Measurements from ENCODE around the gene GPR21.

DNA sequence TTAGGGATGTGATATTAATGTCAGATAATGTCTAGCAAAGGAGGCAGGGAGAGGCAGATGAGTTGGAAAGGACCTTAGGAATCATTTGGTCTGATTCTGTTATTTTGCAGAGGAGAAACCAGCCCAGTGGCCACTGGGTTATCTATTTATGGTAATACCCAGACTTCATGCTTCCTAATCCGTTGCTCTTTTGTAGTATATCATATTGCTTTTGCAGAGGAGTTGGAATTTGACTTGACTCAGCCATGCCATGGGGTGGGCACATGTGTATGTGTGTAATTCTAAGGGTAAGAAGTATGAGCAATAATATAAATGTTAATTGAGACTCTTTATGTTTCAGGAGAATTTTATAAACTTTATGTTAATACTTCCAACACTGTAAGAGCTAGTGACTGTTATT is 7.3 kb downstream of the GPR21 start:
- no peak for TF ChIP-seq POLR2A (IDR thresholded peaks at IDR 0.05)
- TF ChIP-seq, protein P1, sequence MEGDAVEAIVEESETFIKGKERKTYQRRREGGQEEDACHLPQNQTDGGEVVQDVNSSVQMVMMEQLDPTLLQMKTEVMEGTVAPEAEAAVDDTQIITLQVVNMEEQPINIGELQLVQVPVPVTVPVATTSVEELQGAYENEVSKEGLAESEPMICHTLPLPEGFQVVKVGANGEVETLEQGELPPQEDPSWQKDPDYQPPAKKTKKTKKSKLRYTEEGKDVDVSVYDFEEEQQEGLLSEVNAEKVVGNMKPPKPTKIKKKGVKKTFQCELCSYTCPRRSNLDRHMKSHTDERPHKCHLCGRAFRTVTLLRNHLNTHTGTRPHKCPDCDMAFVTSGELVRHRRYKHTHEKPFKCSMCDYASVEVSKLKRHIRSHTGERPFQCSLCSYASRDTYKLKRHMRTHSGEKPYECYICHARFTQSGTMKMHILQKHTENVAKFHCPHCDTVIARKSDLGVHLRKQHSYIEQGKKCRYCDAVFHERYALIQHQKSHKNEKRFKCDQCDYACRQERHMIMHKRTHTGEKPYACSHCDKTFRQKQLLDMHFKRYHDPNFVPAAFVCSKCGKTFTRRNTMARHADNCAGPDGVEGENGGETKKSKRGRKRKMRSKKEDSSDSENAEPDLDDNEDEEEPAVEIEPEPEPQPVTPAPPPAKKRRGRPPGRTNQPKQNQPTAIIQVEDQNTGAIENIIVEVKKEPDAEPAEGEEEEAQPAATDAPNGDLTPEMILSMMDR (IDR thresholded peaks at IDR 0.05): no peak
